ENCODE results near the gene SERINC3. TPM values are rescaled to one million over a fixed set of nuclear protein-coding genes. Genes with fewer than 3 reads are reported as not detected.
A peak's percentile ranks its signal among the peaks of the same experiment; 100 is the strongest.

SERINC3 gene
- total and polyA plus RNA-seq, 2 of the 13 experiments (the other 11 are each of a cell fraction or from before 2014, with no cell fraction given) = 82.0 to 226 TPM

DNA sequence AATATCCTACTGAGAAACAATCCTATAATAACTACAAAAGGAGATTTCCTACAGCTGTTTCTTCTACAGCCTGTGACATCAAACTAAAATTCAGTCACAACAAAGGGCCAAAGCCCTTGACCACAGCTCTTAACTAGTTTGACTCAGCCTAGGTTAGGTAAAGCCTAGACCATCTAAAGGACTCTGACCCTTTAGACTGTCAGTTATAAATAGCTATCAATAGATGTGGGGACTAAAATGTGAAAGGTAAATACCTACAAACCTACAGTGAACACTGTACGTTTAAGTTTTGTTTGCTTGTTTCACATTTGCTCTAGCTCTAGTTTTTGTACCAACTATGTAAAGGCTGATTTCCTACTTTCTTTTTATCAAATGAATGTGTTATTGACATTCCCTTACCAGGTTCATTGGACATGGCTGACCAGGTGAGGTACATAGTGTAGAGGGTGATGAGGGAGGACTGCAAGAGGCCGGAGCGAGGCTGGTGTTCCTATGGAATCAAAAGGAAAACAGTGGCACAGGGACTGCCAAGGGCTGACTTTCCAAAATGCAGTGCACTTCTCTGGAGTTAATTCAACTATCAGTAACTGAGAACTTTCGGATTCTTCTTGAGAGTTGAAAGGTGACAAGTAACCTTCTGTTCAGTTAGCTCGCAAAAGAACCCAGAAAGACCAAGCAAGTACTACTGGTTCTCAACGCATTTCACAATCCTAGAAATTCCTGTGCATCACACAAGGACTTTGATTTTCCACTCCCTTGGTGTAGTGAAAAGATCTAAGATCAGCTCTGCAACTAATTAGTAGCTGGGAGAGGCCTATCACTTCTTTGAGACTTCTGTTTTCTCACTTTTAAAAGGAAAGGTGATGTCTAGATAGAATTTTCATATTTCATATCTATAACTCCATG, 17.2 kb downstream of the SERINC3 start (continued):
- TF ChIP-seq, protein P1, sequence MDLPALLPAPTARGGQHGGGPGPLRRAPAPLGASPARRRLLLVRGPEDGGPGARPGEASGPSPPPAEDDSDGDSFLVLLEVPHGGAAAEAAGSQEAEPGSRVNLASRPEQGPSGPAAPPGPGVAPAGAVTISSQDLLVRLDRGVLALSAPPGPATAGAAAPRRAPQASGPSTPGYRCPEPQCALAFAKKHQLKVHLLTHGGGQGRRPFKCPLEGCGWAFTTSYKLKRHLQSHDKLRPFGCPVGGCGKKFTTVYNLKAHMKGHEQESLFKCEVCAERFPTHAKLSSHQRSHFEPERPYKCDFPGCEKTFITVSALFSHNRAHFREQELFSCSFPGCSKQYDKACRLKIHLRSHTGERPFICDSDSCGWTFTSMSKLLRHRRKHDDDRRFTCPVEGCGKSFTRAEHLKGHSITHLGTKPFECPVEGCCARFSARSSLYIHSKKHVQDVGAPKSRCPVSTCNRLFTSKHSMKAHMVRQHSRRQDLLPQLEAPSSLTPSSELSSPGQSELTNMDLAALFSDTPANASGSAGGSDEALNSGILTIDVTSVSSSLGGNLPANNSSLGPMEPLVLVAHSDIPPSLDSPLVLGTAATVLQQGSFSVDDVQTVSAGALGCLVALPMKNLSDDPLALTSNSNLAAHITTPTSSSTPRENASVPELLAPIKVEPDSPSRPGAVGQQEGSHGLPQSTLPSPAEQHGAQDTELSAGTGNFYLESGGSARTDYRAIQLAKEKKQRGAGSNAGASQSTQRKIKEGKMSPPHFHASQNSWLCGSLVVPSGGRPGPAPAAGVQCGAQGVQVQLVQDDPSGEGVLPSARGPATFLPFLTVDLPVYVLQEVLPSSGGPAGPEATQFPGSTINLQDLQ (CRISPR knock-in tag; IDR thresholded peaks at IDR 0.05) = no peak
- TF ChIP-seq ZNF629 (CRISPR knock-in tag; conservative IDR thresholded peaks at IDR 0.05) (no peak), ZKSCAN8 (CRISPR knock-in tag; IDR thresholded peaks at IDR 0.05; ENCODE audit: borderline replicate concordance) (no peak), NFATC3 (CRISPR knock-in tag; IDR thresholded peaks at IDR 0.05) (no peak), SMAD1 (CRISPR knock-in tag; IDR thresholded peaks at IDR 0.05; ENCODE audit: borderline replicate concordance, low read depth) (no peak), TARDBP (CRISPR knock-in tag; IDR thresholded peaks at IDR 0.05) (0 out of 2 replicates have a peak, but pooled peaks have one; percentile 26), ZNF331 (CRISPR knock-in tag; IDR thresholded peaks at IDR 0.05) (peak; percentile 4; the same call in 1 of the 2 replicates), ZSCAN22 (CRISPR knock-in tag; IDR thresholded peaks at IDR 0.05) (no peak), MATR3 (CRISPR knock-in tag; IDR thresholded peaks at IDR 0.05) (no peak), HMG20A (CRISPR knock-in tag; IDR thresholded peaks at IDR 0.05; ENCODE audit: borderline replicate concordance) (no peak), TCF12 (IDR thresholded peaks at IDR 0.05) (no peak), TCF12 (CRISPR knock-in tag; IDR thresholded peaks at IDR 0.05) (no peak), BCL6 (CRISPR knock-in tag; IDR thresholded peaks at IDR 0.05) (no peak), MLLT10 (CRISPR knock-in tag; IDR thresholded peaks at IDR 0.05) (no peak), THYN1 (CRISPR knock-in tag; IDR thresholded peaks at IDR 0.05; ENCODE audit: borderline replicate concordance, low read depth) (no peak), AGO2 (optimal IDR thresholded peaks at IDR 0.05; ENCODE audit: low read depth, low read length) (no peak), MED13 (CRISPR knock-in tag; IDR thresholded peaks at IDR 0.05) (no peak), ZFP36L1 (CRISPR knock-in tag; IDR thresholded peaks at IDR 0.05) (no peak), ZNF589 (CRISPR knock-in tag; conservative IDR thresholded peaks at IDR 0.05) (no peak), ZNF274 (CRISPR knock-in tag; IDR thresholded peaks at IDR 0.05) (no peak), ZBTB7A (CRISPR knock-in tag; IDR thresholded peaks at IDR 0.05) (no peak)
- TF ChIP-seq, protein P2, sequence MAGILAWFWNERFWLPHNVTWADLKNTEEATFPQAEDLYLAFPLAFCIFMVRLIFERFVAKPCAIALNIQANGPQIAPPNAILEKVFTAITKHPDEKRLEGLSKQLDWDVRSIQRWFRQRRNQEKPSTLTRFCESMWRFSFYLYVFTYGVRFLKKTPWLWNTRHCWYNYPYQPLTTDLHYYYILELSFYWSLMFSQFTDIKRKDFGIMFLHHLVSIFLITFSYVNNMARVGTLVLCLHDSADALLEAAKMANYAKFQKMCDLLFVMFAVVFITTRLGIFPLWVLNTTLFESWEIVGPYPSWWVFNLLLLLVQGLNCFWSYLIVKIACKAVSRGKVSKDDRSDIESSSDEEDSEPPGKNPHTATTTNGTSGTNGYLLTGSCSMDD (CRISPR knock-in tag; IDR thresholded peaks at IDR 0.05) = no peak
- TF ChIP-seq, protein P3, sequence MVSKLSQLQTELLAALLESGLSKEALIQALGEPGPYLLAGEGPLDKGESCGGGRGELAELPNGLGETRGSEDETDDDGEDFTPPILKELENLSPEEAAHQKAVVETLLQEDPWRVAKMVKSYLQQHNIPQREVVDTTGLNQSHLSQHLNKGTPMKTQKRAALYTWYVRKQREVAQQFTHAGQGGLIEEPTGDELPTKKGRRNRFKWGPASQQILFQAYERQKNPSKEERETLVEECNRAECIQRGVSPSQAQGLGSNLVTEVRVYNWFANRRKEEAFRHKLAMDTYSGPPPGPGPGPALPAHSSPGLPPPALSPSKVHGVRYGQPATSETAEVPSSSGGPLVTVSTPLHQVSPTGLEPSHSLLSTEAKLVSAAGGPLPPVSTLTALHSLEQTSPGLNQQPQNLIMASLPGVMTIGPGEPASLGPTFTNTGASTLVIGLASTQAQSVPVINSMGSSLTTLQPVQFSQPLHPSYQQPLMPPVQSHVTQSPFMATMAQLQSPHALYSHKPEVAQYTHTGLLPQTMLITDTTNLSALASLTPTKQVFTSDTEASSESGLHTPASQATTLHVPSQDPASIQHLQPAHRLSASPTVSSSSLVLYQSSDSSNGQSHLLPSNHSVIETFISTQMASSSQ (IDR thresholded peaks at IDR 0.05; ENCODE audit: low read depth) = no peak
- TF ChIP-seq, protein P3 (CRISPR knock-in tag; IDR thresholded peaks at IDR 0.05; ENCODE audit: borderline replicate concordance) = no peak
